Measurements from ENCODE around the gene TUBGCP2. TPM values are rescaled to one million over a fixed set of nuclear protein-coding genes. Genes with fewer than 3 reads are reported as not detected.

TUBGCP2 gene
- total RNA-seq, 1 donor from 2014 or later: 66.7 TPM

- H3K4me3 Mint-ChIP-seq: no peak overlapping the region
- DNase-seq (no peak), ATAC-seq (ENCODE audit: low read depth) (no peak)
- H3K27ac Mint-ChIP-seq: no peak overlapping the region
- ChIA-PET POLR2A (interaction anchor here (1.1 kb wide), 1 partner anchor 14 kb away, joined by 3 read pairs; no protein-coding TSS in a partner anchor), CTCF (no interaction called here)
- H3K27me3 Mint-ChIP-seq: no peaks in the 10 kb centered on the region
- H3K4me1 Mint-ChIP-seq: peaks cover 8% of the 10 kb centered on the region
- TF ChIP-seq, protein P1, sequence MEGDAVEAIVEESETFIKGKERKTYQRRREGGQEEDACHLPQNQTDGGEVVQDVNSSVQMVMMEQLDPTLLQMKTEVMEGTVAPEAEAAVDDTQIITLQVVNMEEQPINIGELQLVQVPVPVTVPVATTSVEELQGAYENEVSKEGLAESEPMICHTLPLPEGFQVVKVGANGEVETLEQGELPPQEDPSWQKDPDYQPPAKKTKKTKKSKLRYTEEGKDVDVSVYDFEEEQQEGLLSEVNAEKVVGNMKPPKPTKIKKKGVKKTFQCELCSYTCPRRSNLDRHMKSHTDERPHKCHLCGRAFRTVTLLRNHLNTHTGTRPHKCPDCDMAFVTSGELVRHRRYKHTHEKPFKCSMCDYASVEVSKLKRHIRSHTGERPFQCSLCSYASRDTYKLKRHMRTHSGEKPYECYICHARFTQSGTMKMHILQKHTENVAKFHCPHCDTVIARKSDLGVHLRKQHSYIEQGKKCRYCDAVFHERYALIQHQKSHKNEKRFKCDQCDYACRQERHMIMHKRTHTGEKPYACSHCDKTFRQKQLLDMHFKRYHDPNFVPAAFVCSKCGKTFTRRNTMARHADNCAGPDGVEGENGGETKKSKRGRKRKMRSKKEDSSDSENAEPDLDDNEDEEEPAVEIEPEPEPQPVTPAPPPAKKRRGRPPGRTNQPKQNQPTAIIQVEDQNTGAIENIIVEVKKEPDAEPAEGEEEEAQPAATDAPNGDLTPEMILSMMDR (IDR thresholded peaks at IDR 0.05): no peak
- peaks cover 36% of the 10 kb centered on the region for H3K36me3 Mint-ChIP-seq (ENCODE audit: low read depth)
- H3K9me3 Mint-ChIP-seq: no peaks in the 10 kb centered on the region
- intact Hi-C loops (cut with micrococcal nuclease): no loop called here
Measured at GRCh38 chr10:133270773-133271297, 37.8 kb downstream of the TUBGCP2 start.

GRCh38 chr10:133270204-133270603, 38.5 kb downstream of the TUBGCP2 start:
- H3K27me3 Mint-ChIP-seq: no peaks in the 10 kb centered on the region
- peaks cover 39% of the 10 kb centered on the region for H3K36me3 Mint-ChIP-seq (ENCODE audit: low read depth)
- TF ChIP-seq, protein P1 (IDR thresholded peaks at IDR 0.05): no peak
- POLR2A ChIA-PET: interaction anchor here (1.1 kb wide), 1 partner anchor 13 kb away, joined by 3 read pairs; no protein-coding TSS in a partner anchor
- CTCF ChIA-PET: no interaction called here
- H3K27ac Mint-ChIP-seq: no peak overlapping the region
- H3K4me3 Mint-ChIP-seq: no peak overlapping the region
- DNase-seq: no peak
- ATAC-seq (ENCODE audit: low read depth): no peak
- H3K4me1 Mint-ChIP-seq: peaks cover 13% of the 10 kb centered on the region
- no peaks in the 10 kb centered on the region for H3K9me3 Mint-ChIP-seq
- intact Hi-C loops (cut with micrococcal nuclease): no loop called here

- H3K36me3 Mint-ChIP-seq (ENCODE audit: low read depth): peaks cover 37% of the 10 kb centered on the region
- no peaks in the 10 kb centered on the region for H3K9me3 Mint-ChIP-seq
- TF ChIP-seq, protein P1 (IDR thresholded peaks at IDR 0.05): no peak
- no peak overlapping the region for H3K27ac Mint-ChIP-seq
- H3K27me3 Mint-ChIP-seq: no peaks in the 10 kb centered on the region
- intact Hi-C loops (cut with micrococcal nuclease): no loop called here
- DNase-seq (no peak), ATAC-seq (ENCODE audit: low read depth) (no peak)
- no peak overlapping the region for H3K4me3 Mint-ChIP-seq
- POLR2A ChIA-PET: no interaction called here
- CTCF ChIA-PET: no interaction called here
- peaks cover 15% of the 10 kb centered on the region for H3K4me1 Mint-ChIP-seq
Measured at GRCh38 chr10:133269367-133269766, 39.3 kb downstream of the TUBGCP2 start.

DNA sequence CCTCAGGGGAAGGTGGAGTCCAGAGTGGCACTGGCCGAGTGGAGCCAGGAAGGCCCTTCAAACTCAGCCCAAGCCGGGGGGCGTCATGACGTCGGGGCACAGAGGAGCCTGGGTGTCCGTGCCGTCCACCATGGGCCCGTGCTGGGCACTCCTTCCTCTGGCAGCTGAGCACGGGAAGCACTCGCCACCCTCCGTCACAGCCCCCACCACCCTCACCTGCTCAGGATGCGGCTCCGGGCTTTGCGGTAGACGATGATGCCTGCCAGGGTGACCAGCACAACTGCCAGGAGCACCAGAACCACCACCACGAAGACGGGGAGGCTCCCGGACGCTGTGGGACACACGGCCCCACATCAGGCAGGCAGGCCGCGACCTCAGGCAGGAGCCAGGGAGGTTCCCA, 40.1 kb downstream of the TUBGCP2 start:
- Mint-ChIP-seq H3K4me3 (no peak overlapping the region), H3K27ac (no peak overlapping the region)
- no peak for DNase-seq

GRCh38 chr10:133267829-133268228, 40.8 kb downstream of the TUBGCP2 start:
- H3K9me3 Mint-ChIP-seq: no peaks in the 10 kb centered on the region
- no peak overlapping the region for H3K4me3 Mint-ChIP-seq
- intact Hi-C loops (cut with micrococcal nuclease): no loop called here
- ChIA-PET CTCF (interaction anchor here (0.9 to 1.4 kb wide), 2 partner anchors 40 to 124 kb away, joined by 3 read pairs; no protein-coding TSS in a partner anchor), POLR2A (no interaction called here)
- TF ChIP-seq, protein P1 (IDR thresholded peaks at IDR 0.05): no peak
- no peak for DNase-seq
- peaks cover 28% of the 10 kb centered on the region for H3K4me1 Mint-ChIP-seq
- ATAC-seq (ENCODE audit: low read depth): no peak
- no peak overlapping the region for H3K27ac Mint-ChIP-seq
- H3K27me3 Mint-ChIP-seq: no peaks in the 10 kb centered on the region
- peaks cover 44% of the 10 kb centered on the region for H3K36me3 Mint-ChIP-seq (ENCODE audit: low read depth)

More for the DNA sequence above, 40.1 kb downstream of the TUBGCP2 start:
- ChIA-PET POLR2A (no interaction called here), CTCF (no interaction called here)
- intact Hi-C loops (cut with micrococcal nuclease): no loop called here
- H3K36me3 Mint-ChIP-seq (ENCODE audit: low read depth): peaks cover 39% of the 10 kb centered on the region
- TF ChIP-seq, protein P1 (IDR thresholded peaks at IDR 0.05): no peak
- no peaks in the 10 kb centered on the region for H3K27me3 Mint-ChIP-seq
- peaks cover 22% of the 10 kb centered on the region for H3K4me1 Mint-ChIP-seq
- no peaks in the 10 kb centered on the region for H3K9me3 Mint-ChIP-seq
- no peak for ATAC-seq (ENCODE audit: low read depth)
